NCI-H226 (cell line): ENCODE data around the gene MYOM1.
"Not testable (repeated sequence)": the region's sequence is repeated elsewhere in the genome, so short reads cannot be mapped to it uniquely, and the experiment has no call there.

Experiments
- DNase-seq: peaks from one replicate; pipeline ENCODE4 v3.0.0-alpha.2; 2015

MYOM1 gene

DNA sequence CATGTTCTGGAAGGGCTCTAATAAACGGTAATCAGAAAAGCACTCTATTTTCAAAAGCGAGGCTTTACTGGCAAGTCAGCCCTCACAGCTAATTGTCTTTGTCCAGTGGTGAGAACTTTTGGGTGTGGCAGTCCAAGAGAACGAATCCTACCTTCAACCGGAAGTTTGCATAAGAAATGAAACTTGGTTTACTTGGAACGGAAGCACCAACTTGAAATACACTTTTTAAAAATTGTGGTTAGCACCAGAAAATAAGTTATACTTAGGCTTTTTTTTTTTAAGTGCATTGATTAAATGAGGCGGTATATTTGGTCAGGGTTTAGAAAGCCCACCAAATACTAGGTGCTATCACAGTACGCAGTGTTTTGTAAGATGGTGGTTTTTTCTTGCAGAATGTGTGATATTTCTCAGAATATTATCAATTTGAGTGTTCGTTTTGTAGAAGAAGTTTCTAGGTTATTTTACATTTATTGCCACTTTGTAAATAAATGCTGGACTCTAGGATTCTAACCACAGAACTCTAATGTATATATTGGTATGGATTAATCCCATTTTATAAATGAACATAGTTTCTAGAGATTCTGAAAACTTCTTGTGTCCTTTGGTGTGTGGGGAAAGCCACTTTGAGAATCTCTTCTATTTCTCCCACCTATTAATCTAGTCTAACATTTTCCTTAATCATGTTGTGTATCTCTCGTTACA lies 29.0 kb upstream of the MYOM1 start:
- DNase-seq, result peak; percentile 31

DNA sequence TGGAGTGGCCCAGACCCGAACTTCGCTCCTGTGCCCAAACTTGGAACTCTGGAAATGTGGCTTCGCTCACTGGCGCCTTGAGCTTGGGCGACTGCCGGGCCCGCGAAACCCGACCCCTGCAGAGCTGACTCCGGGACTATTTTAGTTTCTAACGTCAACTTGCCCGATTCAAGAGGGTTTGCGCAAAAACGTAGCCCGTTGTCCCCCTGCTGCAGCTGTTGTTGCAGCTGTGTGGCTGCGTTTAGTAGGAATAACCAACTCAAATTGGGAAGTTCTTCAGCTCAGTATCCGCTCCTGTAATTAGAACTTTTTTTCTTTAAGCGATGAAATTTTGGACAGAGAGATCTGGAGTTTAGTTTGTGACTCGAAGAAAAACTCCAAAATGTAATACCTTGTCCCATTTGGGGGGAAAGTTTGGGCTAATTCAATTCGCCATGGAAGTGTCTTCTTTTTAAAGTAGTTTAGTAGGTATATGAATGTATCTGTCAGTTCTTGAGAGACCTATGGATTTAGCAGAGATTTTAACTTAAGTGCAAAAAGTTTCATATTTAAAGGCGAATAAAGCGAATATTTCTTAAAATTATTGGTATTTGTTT lies 28.4 kb upstream of the MYOM1 start:
- DNase-seq, result no peak

DNA sequence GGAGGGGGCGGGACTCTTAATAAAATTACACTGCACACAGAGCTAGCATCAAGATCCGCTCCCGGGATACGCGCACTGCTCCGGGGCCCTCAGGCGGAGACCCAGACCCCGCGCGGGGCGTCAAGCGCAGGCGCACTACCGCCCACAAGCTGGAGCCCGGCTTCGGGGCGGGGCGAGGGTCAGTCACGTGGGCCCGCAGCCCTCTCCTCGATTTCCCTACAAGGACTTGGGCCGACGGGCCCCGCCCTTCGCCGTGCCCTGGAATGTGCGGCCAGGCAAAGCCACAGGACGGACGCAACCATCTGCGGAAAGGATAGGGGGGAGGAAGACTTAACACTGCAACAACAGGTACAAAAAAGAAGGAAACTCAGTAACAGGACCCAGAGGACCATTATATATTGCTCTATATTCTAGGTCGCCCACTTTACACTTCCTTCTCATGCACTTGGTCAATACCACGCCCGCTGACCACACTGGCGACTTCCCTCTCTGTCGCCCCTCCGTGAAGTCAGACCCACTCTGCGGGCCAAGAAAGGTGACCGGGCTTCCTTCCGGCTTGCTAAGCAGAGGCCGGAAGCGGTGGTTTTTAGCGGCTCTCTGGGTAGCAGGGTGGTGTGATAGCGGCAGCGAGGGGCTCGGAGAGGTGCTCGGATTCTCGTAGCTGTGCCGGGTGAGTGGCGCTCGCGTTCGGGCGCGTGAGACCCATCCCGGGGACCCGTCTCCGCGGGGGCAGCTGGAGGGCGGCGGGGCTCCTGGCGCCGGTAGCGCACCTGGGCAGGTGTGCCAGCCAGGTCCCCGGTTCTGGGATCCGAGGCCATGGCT lies 27.7 kb upstream of the MYOM1 start, which contains the start of gene MYL12A:
Gene MYL12A, plus strand, starts transcription at position 562 of the 822 bp plus-strand sequence. CDS start 5,447 bp downstream, outside the sequence.
- peak; percentile 95 for DNase-seq

DNA sequence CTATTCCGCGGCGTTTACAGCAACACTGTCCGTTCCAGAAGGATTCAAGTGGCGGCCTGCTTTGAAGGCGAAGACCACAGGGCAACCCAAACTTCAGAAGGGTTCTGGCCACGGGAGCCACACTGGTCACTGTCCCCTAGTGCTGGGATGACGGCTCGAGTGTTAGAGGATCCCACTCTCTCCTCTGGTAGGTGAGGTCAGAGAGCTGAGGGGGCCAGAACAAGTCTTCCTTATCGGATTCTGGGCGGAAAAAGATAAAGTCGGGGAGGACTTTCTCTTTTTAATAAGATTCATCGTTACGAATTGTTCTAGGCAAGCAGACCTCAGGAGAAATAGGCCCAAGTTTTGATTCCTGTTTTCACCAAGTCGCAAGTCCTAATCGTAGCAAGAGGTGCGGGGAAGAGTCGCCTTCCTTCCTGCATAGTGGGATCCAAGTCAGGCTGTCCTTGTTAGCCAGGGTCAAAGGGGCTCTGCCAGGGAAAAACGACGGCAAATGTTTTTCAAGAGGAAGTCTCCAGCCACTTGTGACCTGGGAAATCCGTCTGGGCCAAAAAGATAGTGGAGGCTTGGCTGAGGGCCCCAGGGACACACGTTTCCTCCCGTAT lies 27.0 kb upstream of the MYOM1 start:
- DNase-seq, result no peak

DNA sequence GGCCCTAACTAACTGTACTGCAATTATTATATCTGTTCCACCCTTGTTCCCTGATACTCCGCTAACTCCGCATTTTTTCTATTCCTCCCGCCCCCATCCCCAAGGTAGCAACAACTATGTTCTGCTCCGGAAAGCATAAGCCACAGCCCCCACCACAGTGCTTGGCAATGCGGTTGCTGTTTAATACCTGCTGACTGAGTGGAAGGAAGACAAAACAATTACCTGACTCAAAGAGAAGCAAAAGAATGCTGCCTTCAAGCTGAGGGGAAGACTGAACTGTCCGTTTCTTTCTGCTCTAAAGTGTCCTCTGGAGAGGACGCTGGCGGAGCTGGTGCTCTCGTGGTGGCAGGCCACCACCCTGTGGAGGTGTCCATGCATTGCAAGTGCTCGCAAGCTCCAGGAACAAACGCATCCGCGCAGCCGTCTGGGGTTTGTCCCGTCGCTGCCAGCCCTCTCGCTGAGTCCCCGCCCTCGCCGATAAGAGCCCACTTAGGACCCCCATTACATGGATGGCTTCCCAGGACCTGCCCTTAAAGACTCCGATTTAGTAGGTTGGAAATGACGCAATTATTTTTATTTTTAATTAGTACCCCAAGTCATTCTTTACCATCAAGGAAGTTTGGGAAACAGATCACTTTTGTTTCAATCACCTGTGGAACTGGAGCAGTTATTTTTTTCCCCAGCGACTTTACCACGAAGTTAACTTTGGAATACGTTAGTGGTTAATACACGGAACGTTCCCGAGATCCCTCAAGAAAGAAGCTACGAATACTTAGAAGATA lies 26.3 kb upstream of the MYOM1 start:
- peak; percentile 63 for DNase-seq

DNA sequence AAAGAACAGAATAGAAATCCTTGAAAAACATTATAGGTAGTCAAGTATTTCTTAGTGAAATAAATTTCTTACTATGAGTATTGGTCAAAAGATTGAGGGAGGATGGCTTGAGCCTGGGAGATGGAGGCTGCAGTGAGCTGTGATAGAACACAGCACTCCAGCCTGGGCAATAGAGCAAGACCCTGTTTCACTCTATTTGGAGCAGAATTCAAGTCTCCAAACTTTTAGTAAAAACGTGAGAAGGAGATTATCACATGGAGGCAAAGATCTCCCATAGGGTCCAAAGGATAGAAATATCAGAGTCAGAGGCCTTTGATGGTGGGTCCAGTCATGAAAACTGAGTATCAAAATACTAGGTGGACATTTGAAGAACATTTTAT lies 25.4 kb upstream of the MYOM1 start:
- DNase-seq, result no peak

DNA sequence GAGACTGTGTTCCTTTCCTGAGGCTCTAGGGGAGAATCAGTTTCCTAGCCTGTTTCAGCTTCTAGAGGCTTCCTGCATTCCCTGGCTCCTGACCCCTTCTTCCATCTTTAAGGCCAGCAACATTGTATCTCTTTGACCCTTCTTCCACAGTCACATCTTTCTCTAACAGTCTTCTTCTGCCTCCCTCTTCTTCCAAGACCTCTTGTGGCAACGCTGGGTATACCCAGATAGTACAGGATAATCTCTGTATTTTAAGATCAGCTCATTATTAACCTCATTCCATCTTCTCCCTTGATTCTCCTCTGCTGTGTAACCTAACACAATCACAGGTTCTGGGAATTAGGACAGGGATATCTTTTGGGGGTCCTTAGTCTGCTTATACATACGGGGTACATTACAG lies 19.0 kb upstream of the MYOM1 start:
- DNase-seq, result no peak

DNA sequence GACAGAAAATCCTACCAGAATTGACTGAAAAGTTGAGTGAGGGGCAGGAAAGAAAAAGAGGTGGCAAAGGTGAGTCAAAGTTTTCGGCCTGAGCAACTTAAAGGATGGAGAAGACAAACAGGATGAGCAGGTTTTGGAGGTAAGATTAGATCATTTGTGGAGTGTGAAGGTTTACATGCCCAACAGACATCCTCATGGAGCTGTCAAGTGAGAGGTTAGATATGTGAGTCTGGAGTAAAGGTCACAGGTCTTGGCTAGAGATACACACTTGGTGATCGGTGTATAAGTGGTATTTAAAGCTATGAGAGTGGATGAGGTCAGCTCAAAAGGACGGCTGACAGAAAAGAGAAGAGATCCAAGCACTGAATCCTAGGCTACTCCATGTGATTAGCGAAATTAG lies 16.7 kb upstream of the MYOM1 start:
- DNase-seq, result no peak

DNA sequence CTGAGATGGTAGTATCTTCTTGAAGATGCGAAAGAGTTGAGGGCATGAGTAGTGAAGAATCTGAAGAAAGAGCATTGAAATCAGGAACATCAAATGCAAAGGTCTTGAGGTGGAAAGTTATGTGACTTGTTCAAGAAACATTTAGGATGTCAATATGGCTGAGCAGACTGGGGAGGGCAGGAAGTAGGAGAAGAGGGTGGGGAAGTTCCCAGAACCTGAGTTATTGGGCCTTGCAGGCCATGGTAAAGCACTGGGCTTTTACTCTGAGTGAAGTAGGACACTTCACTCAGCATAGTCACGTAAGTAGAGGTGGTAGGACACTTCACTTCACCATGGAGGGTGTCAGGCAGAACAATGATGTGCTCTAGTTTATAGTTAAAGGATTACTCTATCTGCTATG lies 16.1 kb upstream of the MYOM1 start:
- no peak for DNase-seq

DNA sequence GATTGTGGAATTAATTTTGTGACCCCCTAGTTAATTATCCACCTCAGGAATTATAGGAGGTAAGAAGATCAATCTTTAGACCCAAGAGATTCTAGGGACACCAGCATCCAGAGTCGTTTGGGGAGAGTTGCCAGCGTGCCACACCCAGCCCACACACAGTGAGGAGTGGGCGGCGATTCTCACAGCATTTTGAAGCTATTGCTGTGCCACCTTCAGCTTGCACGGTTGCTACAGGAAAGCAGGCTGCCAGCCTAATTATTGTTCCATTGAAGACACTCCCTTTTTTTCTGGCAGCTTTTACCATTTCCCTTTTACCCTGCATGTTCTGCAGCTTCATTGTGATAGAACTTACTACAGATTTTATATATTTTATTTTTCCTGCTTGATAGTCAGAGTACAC lies 14.7 kb upstream of the MYOM1 start:
- no peak for DNase-seq

DNA sequence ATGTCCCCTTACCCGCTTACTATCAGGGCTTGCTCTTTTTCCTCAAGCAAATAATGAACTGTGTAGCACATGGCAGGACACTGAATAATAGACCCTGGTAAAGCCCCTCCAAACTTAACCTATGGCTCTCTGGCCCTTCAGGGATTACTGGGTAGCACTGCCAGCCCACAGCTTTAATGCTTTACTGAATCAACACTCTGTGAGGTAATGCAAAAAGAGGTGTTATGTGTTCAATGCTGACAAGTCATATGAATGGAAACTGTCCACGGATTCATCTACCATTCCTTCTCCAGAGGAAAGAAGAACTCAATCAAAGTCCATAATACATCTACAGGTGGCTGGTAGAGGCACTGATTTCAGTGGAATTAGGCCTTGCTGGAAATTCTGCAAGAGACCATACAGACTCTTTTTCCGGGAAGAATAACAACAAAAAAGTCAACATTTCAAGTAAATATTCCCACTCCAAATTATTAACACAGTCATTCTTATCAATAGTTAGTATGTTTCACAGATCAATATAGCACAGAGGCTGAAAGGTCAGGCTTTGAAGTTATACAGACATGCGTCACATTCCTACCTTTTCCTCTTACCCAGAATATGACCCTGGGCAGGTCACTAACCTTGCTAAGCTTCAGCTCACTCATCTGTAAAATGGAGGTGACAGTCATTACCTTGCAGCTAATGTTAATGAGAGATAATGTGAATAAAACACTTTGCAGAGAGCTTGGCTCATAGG lies 13.8 kb upstream of the MYOM1 start:
- no peak for DNase-seq

DNA sequence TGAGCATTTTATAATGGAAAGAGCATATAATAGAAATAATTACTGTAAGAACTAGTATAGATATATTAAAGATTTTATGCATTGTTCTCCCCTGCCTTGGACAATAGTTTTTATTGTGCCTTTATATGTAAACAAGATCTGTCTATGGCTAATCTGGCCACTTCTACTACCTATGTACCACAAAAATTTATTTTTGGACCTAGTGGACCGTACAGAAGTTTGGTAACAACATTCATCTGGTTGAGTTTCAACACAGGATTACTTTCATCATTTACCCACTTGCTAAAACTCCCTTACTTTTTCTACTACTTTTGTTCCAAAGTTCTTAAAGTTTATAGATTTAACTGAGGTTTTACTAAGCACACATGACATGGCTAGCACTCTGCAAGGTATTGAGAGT lies 13.2 kb upstream of the MYOM1 start:
- DNase-seq, result no peak

DNA sequence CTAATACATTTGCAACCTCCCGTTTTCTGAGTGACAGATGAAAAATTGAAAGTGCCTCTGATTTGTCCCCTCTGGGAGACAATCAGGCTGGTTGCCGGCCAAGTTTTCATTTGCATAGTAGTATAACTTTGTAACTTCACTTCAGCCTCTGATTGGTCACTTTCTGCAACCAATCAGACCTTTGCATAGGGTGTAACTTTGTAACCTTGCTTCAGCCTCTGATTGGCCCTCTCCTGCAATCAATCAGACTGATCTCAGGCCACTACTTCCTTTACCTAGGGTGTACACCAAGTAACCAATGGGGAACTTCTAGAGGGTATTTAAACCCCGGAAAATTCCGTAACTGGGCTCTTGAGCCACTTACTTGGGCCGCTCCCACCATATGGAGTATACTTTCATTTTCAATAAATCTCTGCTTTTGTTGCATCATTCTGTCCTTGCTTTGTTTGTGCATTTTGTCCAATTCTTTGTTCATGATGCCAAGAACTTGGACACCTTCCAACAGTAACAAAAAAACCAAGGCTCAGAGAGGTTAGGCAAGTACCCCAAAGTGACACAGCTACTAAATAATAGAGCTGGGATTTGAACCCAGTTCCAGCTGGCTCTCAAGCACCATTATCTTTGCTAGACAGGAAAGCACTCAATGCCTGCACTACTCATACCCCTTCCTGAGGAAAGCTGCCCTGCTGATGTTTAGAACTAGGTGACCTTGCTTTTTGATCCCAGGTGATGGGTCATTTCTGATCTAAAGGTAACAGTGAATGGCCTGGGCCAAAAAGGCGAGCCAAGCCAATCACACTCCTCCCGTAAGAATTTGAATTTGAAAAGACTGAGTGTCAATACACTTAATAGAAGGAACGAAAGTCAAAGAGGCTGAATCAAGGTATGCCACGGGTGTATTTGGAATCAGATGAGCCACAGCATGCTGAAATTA lies 10.9 kb upstream of the MYOM1 start:
- peak; percentile 86 for DNase-seq

DNA sequence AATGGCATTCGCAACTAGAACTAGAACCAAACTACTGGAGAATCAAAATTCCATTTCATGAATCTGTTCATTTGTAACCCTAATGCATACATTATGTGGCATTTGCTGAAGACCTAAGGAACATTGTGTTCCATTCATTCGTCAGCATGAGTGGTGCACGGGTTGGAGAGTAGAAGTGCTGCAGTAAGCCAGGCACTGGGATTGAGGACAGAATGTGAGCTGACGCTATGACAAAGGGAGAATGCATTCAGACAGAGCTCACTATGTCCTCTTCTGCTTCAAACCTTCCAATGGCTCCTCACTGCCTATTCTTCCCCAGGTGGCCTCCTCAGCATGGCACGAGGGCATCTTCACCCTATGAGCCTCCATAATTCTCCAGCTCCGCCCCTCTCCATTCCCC lies 6.3 kb upstream of the MYOM1 start:
- no peak for DNase-seq

DNA sequence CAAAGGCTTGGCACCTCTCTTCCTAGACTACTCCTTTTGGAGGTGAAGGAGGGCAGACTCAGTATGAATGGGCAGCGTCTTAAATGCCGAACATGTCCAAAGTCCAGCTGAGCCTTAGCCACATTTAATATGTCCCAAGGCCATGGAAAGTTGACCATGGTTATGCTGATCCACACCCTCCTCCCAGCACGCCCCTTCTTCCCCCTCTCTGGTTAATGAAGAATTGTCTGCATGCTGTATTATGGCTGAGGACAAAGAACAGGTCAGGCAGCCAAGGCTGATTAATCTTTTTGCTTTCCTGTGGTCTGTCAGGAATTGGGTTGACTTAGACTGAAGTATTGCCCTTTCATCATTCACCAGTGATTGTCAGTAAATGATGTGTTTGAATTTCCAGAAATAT lies 5.8 kb upstream of the MYOM1 start:
- no peak for DNase-seq

DNA sequence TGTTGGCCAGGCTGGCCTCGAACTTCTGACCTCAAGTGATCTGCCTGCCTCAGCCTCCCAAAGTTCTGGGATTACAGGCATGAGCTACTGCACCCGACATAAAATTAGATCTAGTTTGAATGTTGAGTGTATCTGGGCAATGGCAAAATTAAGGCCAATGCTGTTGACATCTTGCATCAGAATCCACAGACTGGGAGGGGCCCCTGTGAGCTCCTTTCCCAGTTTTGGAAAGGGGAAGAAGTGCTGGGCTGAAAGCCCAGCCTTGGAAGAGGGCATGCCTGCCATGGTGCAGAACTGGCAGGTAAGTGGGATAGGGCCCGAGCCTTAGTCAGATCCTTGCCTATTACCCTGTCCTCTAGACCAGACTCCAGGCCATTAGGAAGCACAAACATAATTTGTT lies 4.5 kb upstream of the MYOM1 start:
- no peak for DNase-seq

DNA sequence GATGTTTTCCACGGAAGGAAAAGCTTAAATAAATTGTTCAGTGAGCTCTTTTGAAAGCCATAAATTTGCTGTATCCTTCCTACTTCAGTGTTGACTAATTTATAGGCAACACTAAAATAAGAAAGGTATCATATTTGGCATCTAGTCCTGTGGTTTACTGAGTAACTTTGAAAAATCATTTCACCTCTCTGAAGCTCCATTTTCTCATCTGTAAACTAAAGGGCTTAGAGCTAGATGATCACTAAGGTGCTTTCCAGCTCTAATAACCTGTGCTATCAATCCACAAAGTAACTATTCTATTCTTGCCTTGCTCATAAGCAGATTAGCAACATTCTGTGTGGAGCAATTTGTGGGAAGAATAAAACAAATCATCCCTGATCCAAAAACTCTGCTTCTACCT lies 3.6 kb upstream of the MYOM1 start:
- no peak for DNase-seq

DNA sequence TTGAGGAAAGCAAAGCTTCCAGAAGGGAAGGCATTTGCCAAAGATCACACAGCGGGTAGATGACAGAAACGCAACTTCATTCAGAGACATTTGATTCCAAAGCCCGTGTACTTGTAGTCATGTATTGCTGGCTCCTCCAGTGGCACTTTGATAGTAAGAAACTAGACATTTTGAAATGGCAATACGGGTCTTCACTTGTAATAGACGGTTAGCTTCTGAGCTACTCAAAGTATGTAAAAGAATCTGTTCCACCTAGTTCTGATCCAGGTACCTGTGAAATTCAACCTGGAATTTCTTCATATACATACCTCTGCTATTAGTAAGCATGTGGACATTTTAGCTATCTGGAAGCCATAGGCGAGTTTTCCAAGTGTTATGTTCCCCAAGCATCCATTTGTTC lies 1.7 kb upstream of the MYOM1 start:
- DNase-seq, result no peak

DNA sequence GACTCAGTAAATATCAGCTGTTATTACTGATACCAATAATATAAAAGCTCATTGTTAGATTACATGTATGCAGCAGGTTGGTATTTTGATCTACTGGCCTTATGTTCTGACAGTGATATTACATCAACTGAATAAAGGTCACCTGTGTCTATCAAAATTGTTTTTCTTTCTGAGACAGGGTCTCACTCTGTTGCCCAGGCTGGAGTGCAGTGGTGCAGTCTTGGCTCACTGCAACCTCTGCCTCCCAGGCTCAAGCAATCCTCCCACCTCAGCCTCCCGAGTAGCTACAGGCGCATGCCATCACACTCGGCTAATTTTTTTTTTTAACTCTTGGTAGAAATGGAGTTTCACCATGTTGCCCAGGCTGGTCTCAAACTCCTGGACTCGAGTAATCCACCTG lies 1.1 kb upstream of the MYOM1 start:
- DNase-seq, result not testable (repeated sequence)

DNA sequence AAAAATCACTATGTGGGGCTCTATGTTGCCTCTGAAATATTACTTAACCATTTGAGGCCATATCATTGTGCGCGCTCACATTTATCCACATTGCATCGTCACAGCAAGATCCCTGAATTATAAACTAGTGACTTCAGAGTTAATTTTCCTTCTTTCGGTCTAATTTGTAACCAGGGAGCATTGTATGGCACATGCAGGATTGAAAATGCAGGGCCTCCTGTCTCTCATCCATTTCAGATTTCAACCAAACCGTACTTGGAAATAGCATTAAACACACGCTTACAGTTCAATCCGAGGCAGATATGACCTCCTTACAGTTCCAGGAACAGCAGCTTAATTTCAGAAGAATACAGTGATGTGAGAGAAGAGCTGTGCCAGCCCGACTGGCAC lies 532 bp downstream of the MYOM1 start:
- DNase-seq, result no peak

DNA sequence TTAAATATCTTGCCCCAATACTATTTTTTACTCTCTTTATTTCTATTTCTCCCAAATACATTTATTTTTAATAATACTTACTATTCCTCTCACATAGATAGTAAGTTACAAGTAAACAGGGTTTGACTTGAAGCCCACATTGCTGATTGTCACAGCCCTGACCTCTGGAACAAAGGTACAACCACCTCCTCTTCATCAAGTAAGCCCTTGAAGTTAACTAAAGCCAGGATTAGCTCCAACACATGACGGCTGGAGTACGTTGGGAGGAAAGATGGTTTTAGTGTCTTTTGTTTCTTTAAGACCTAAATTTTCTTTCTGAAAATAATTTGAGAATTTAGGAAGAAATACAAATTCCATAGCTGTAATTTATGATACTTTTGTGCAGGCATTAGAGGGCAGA lies 949 bp downstream of the MYOM1 start:
- no peak for DNase-seq
